Cardiac atrium fibroblast (primary cell): ENCODE measurements around the gene TOP1. TPM values are rescaled to one million over a fixed set of nuclear protein-coding genes. Genes with fewer than 3 reads are reported as not detected.

ENCODE experiments used
- total RNA-seq: library from RNA; depleted of rRNA; stranded (reverse); fragments of >200 nt; gene quantifications from 2 replicates; pipeline ENCODE4 v1.2.3, GENCODE V29; 2015

The TOP1 gene
- total RNA-seq, result 15.3 and 16.0 TPM in 2 replicates

GRCh38 chr20:41028359-41029149 lies at the start of gene TOP1:
Gene TOP1, plus strand, starts transcription at chr20:41028822. Its CDS starts 246 bp downstream, at chr20:41029068.

GRCh38 chr20:41136680-41137613 lies 108.3 kb downstream of the TOP1 start, which contains the start of gene PLCG1:
Gene PLCG1, plus strand, starts transcription at chr20:41137543. Its CDS starts 99 bp downstream, at chr20:41137642.

Other genes with a start within 250 kb of the TOP1 start
- gene PLCG1, start 108.7 kb downstream of the TOP1 start, total RNA-seq, result 71.6 and 85.6 TPM in 2 replicates